PC-3 (cell line): ENCODE measurements around the gene WNT8A. TPM values are rescaled to one million over a fixed set of nuclear protein-coding genes. Genes with fewer than 3 reads are reported as not detected.

Source experiments
- ATAC-seq: fragments of 200-7000 bp; cut with Tn5 transposase; 2 replicates; pipeline ENCODE4 v1.9.1; 2020; ENCODE audit warnings: mild to moderate bottlenecking, moderate library complexity
- BruUV-seq: library from RNA; stranded (reverse); fragments of 400-500 nt; replicated peaks from 2 replicates; lab custom pipeline; 2021; lab: Mats Ljungman, UMichigan
- CTCF ChIA-PET: fragments of 300-600 bp; sonication (Branson Sonifier 250); formaldehyde crosslinking; loops from one replicate; lab custom pipeline; 2022; ENCODE audit warnings: antibody characterized with exemption; lab: Charles Lee
- POLR2A ChIA-PET: fragments of 300-600 bp; sonication (Branson Sonifier 250); formaldehyde crosslinking; loops from one replicate; lab custom pipeline; 2022; ENCODE audit warnings: antibody characterized with exemption; ENCODE audit not compliant: unreplicated experiment; lab: Charles Lee
- DNase-seq: peaks from one replicate; pipeline ENCODE4 v3.0.0-alpha.2; 2015
- H2AFZ ChIP-seq: fragments of 300-600 bp; sonication (generic); 2 replicates; pipeline ENCODE4 v1.6.0; 2016; ENCODE audit warnings: antibody characterized with exemption, low read length
- H3F3A ChIP-seq: fragments of 300-600 bp; sonication (generic); one replicate; pipeline ENCODE4 v1.6.0; 2017; ENCODE audit warnings: antibody characterized with exemption, low read length, control low read depth, mild to moderate bottlenecking; ENCODE audit not compliant: unreplicated experiment
- H3K27ac ChIP-seq: fragments of 300-600 bp; sonication (generic); 2 replicates; pipeline ENCODE4 v1.5.1; 2016; ENCODE audit warnings: mild to moderate bottlenecking, low read length
- H3K27me3 ChIP-seq: fragments of 300-600 bp; sonication (generic); 2 replicates; pipeline ENCODE4 v1.6.1; 2016; ENCODE audit warnings: low read length, mixed read lengths
- H3K36me3 ChIP-seq: fragments of 300-600 bp; sonication (generic); 2 replicates; pipeline ENCODE4 v1.6.1; 2016; ENCODE audit warnings: low read depth, mixed run types, low read length, mixed read lengths
- H3K4me1 ChIP-seq: fragments of 300-600 bp; sonication (generic); 2 replicates; pipeline ENCODE4 v1.5.1; 2016; ENCODE audit warnings: low read length; ENCODE audit not compliant: insufficient read depth
- H3K4me2 ChIP-seq: fragments of 300-600 bp; sonication (generic); 2 replicates; pipeline ENCODE4 v1.6.0; 2016; ENCODE audit warnings: low read length
- H3K4me3 ChIP-seq: fragments of 300-600 bp; sonication (generic); 2 replicates; pipeline ENCODE4 v1.5.1; 2016; ENCODE audit warnings: mild to moderate bottlenecking, low read length, mixed read lengths
- H3K79me2 ChIP-seq: fragments of 300-600 bp; sonication (generic); 2 replicates; pipeline ENCODE4 v1.6.1; 2017; ENCODE audit warnings: low read length, mixed read lengths
- H3K9ac ChIP-seq: fragments of 300-600 bp; sonication (generic); 2 replicates; pipeline ENCODE4 v1.6.0; 2016; ENCODE audit warnings: mild to moderate bottlenecking, low read length
- H3K9me2 ChIP-seq: fragments of 300-600 bp; sonication (generic); replicated peaks from 2 replicates; pipeline ENCODE4 v1.6.1; 2016; ENCODE audit warnings: mixed run types, low read length, mixed read lengths
- H3K9me3 ChIP-seq: fragments of 300-600 bp; sonication (generic); 2 replicates; pipeline ENCODE4 v1.6.1; 2016; ENCODE audit warnings: low read length, mixed read lengths
- H4K20me1 ChIP-seq: fragments of 300-600 bp; sonication (generic); 2 replicates; pipeline ENCODE4 v1.6.1; 2016; ENCODE audit warnings: low read length, mixed read lengths
- EZH2 ChIP-seq: fragments of 300-600 bp; sonication (generic); IDR thresholded peaks from one replicate; pipeline ENCODE4 v1.6.1; 2017; ENCODE audit warnings: antibody characterized with exemption, mild to moderate bottlenecking, low read length; ENCODE audit not compliant: unreplicated experiment
- EZH2phosphoT487 ChIP-seq: fragments of 300-600 bp; sonication (generic); IDR thresholded peaks from 2 replicates; pipeline ENCODE4 v1.6.1; 2018; ENCODE audit warnings: mild to moderate bottlenecking, antibody characterized with exemption, low read length, borderline replicate concordance
- intact Hi-C: fragments of 100-400 bp; cut with micrococcal nuclease; formaldehyde crosslinking; loops from 2 replicates; pipeline ENCODE4 v1.9.0; 2023
- total RNA-seq: library from RNA; depleted of rRNA; stranded (reverse); fragments of >200 nt; gene quantifications from 2 replicates; pipeline ENCODE4 v1.2.3, GENCODE V29; 2014
- TF ChIP-seq, protein P1 (sequence below): fragments of 300-600 bp; sonication (generic); conservative IDR thresholded peaks from 2 replicates; pipeline ENCODE4 v1.5.1; 2017; ENCODE audit warnings: antibody characterized with exemption, low read depth, mild to moderate bottlenecking, low read length

The WNT8A gene
- total RNA-seq, 1 experiment from 2014 or later, result not detected

DNA sequence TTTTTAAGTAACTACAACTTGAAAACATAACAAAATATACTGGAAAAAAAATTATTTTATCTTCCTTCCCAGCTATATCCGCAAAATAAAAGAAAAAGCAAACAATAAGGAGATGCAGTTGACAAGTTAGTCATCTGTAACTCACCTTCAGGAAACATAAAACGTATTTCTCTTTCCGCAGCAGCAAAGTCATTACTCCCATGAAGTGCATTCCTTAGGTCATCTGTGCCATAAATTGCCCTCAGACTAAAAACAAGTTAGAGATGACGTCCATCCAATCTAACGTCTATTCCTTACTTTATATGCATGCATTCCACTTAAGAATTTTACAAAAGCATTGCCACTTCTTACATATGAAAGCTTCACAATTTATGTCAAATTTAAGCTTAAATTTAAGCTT, 44.5 kb downstream of the WNT8A start:
- no TSS peak for BruUV-seq
- H3K27ac ChIP-seq, result peak overlapping the region; percentile 77
- CTCF ChIA-PET, result interaction anchor here (0.6 to 1.0 kb wide), 3 partner anchors 43 to 92 kb away, joined by 3 to 12 read pairs (median 3); no protein-coding TSS in a partner anchor
- peaks cover 16% of the 10 kb centered on the region; the same call in 1 of the 2 replicates for H3K4me1 ChIP-seq
- H3K9me3 ChIP-seq, result no peaks in the 10 kb centered on the region
- peak overlapping the region; percentile 44 for H3K4me2 ChIP-seq
- POLR2A ChIA-PET, result no interaction called here
- H3K4me3 ChIP-seq, result no peak overlapping the region
- DNase-seq, result peak; percentile 65
- peak; percentile 83 for ATAC-seq
- no peak for TF ChIP-seq EZH2
- no peak for TF ChIP-seq EZH2phosphoT487
- TF ChIP-seq, protein P1, sequence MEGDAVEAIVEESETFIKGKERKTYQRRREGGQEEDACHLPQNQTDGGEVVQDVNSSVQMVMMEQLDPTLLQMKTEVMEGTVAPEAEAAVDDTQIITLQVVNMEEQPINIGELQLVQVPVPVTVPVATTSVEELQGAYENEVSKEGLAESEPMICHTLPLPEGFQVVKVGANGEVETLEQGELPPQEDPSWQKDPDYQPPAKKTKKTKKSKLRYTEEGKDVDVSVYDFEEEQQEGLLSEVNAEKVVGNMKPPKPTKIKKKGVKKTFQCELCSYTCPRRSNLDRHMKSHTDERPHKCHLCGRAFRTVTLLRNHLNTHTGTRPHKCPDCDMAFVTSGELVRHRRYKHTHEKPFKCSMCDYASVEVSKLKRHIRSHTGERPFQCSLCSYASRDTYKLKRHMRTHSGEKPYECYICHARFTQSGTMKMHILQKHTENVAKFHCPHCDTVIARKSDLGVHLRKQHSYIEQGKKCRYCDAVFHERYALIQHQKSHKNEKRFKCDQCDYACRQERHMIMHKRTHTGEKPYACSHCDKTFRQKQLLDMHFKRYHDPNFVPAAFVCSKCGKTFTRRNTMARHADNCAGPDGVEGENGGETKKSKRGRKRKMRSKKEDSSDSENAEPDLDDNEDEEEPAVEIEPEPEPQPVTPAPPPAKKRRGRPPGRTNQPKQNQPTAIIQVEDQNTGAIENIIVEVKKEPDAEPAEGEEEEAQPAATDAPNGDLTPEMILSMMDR, result no peak
- no peaks in the 10 kb centered on the region for H3F3A ChIP-seq
- H3K9me2 ChIP-seq, result no peaks in the 10 kb centered on the region
- no peak overlapping the region for H2AFZ ChIP-seq
- no peaks in the 10 kb centered on the region for H3K27me3 ChIP-seq
- peak overlapping the region; percentile 28; the same call in 1 of the 2 replicates for H3K9ac ChIP-seq
- H3K36me3 ChIP-seq, result no peaks in the 10 kb centered on the region
- H3K79me2 ChIP-seq, result no peaks in the 10 kb centered on the region
- intact Hi-C loops, result loop anchor here (2.0 kb wide), 1 partner anchor 16 kb away; no protein-coding TSS in a partner anchor
- no peaks in the 10 kb centered on the region for H4K20me1 ChIP-seq

GRCh38 chr5:138129347-138129746, 45.5 kb downstream of the WNT8A start:
- no peak overlapping the region for H3K4me2 ChIP-seq
- no peaks in the 10 kb centered on the region for H3K9me3 ChIP-seq
- ATAC-seq, result peak; percentile 19
- peaks cover 16% of the 10 kb centered on the region; the same call in 1 of the 2 replicates for H3K4me1 ChIP-seq
- H3K27me3 ChIP-seq, result no peaks in the 10 kb centered on the region
- no peak for DNase-seq
- H3K9ac ChIP-seq, result no peak overlapping the region
- CTCF ChIA-PET, result no interaction called here
- no peaks in the 10 kb centered on the region for H3K9me2 ChIP-seq
- H3K79me2 ChIP-seq, result no peaks in the 10 kb centered on the region
- no TSS peak for BruUV-seq
- no peaks in the 10 kb centered on the region for H3F3A ChIP-seq
- intact Hi-C loops, result loop anchor here (2.0 kb wide), 1 partner anchor 17 kb away; no protein-coding TSS in a partner anchor
- POLR2A ChIA-PET, result no interaction called here
- no peaks in the 10 kb centered on the region for H3K36me3 ChIP-seq
- H3K27ac ChIP-seq, result peak overlapping the region; percentile 77; the same call in 1 of the 2 replicates
- no peak for TF ChIP-seq EZH2phosphoT487
- TF ChIP-seq EZH2, result no peak
- TF ChIP-seq, protein P1, result no peak
- H4K20me1 ChIP-seq, result no peaks in the 10 kb centered on the region
- no peak overlapping the region for H3K4me3 ChIP-seq
- no peak overlapping the region for H2AFZ ChIP-seq

DNA sequence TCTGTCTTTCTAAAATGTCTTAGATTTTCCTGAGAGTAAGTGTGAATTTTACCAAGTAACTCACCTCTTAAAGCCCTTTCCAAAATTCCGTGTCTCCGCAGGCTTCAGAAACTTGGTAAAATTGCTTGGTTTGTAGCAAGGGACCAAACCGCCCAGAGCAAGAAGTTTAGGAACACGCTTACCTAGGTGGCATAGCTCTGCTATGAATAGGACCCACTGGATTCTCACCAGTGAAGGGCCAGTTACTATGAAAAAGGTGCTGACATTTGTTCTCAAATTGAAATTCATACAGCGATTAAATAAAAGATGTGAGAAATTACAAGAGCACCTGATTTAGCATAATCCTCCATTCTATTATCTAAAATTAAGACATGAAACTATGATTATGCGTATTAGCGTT, 48.7 kb downstream of the WNT8A start:
- no peaks in the 10 kb centered on the region for H3K79me2 ChIP-seq
- H3K4me2 ChIP-seq, result no peak overlapping the region
- no peaks in the 10 kb centered on the region for H3K27me3 ChIP-seq
- ATAC-seq (no peak), DNase-seq (no peak)
- H3K9me3 ChIP-seq, result no peaks in the 10 kb centered on the region
- H3K9me2 ChIP-seq, result no peaks in the 10 kb centered on the region
- H3K9ac ChIP-seq, result no peak overlapping the region
- BruUV-seq, result no TSS peak
- no peaks in the 10 kb centered on the region for H4K20me1 ChIP-seq
- ChIA-PET POLR2A (no interaction called here), CTCF (interaction anchor here (0.7 kb wide), 1 partner anchor 51 kb away, joined by 3 read pairs; no protein-coding TSS in a partner anchor)
- intact Hi-C loops, result loop anchor here (5.0 kb wide), 1 partner anchor 95 kb away; no protein-coding TSS in a partner anchor
- H2AFZ ChIP-seq, result no peak overlapping the region
- no peak for TF ChIP-seq EZH2
- TF ChIP-seq, protein P1, result no peak
- TF ChIP-seq EZH2phosphoT487, result no peak
- no peaks in the 10 kb centered on the region for H3F3A ChIP-seq
- H3K36me3 ChIP-seq, result no peaks in the 10 kb centered on the region
- H3K4me3 ChIP-seq, result no peak overlapping the region
- H3K4me1 ChIP-seq, result peaks cover 14% of the 10 kb centered on the region; the same call in 1 of the 2 replicates
- H3K27ac ChIP-seq, result no peak overlapping the region
